Neural cell (in vitro differentiated cells): ENCODE results near the gene E2F4. TPM values are rescaled to one million over a fixed set of nuclear protein-coding genes. Genes with fewer than 3 reads are reported as not detected.

Source experiments
- H2AFZ ChIP-seq: fragments of 200-600, 300-800 bp; sonication (generic), shearing (Covaris generic); 2 replicates; pipeline ENCODE4 v1.6.0; 2014; ENCODE audit warnings: low read depth, mild to moderate bottlenecking, antibody characterized with exemption, low read length, moderate library complexity
- H3F3A ChIP-seq: fragments of 200-600 bp; shearing (Covaris generic); 2 replicates; pipeline ENCODE4 v1.6.1; 2016; ENCODE audit warnings: mild to moderate bottlenecking, moderate library complexity, mixed read lengths, antibody characterized with exemption, low read length; ENCODE audit not compliant: insufficient read depth, poor library complexity, severe bottlenecking
- H3K27ac ChIP-seq: fragments of 200-600, 300-800 bp; sonication (generic), shearing (Covaris generic); 2 replicates; pipeline ENCODE4 v1.5.1; 2014; ENCODE audit warnings: mild to moderate bottlenecking, low read length, moderate library complexity
- H3K27me3 ChIP-seq: fragments of 300-800, 200-600 bp; sonication (generic), shearing (Covaris generic); 2 replicates; pipeline ENCODE4 v1.6.0; 2014; ENCODE audit warnings: mild to moderate bottlenecking, low read depth, low read length, moderate library complexity; ENCODE audit not compliant: insufficient read depth
- H3K36me3 ChIP-seq: fragments of 300-800, 200-600 bp; sonication (generic), shearing (Covaris generic); 2 replicates; pipeline ENCODE4 v1.5.1; 2014; ENCODE audit warnings: mild to moderate bottlenecking, antibody characterized with exemption, low read length, moderate library complexity; ENCODE audit not compliant: insufficient read depth
- H3K4me2 ChIP-seq: fragments of 300-800, 200-600 bp; sonication (generic), shearing (Covaris generic); 2 replicates; pipeline ENCODE4 v1.6.0; 2014; ENCODE audit warnings: mild to moderate bottlenecking, low read length
- H3K4me3 ChIP-seq: fragments of 300-800, 200-600 bp; sonication (generic), shearing (Covaris generic); 2 replicates; pipeline ENCODE4 v1.5.1; 2014; ENCODE audit warnings: mild to moderate bottlenecking, low read length, moderate library complexity
- H3K79me2 ChIP-seq: fragments of 200-600 bp; shearing (Covaris generic); replicated peaks from 2 replicates; pipeline ENCODE4 v1.6.0; 2014; ENCODE audit warnings: mild to moderate bottlenecking, low read length, moderate library complexity; ENCODE audit not compliant: insufficient read depth
- H3K9ac ChIP-seq: fragments of 300-800, 200-600 bp; sonication (generic), shearing (Covaris generic); 2 replicates; pipeline ENCODE4 v1.6.1; 2016; ENCODE audit warnings: mild to moderate bottlenecking, low read length, mixed read lengths
- H3K9me2 ChIP-seq: fragments of 200-600 bp; shearing (Covaris generic); 2 replicates; pipeline ENCODE4 v1.6.1; 2016; ENCODE audit warnings: mild to moderate bottlenecking, low read length, mixed read lengths; ENCODE audit not compliant: insufficient read depth
- H3K9me3 ChIP-seq: fragments of 200-600, 300-800 bp; sonication (generic), shearing (Covaris generic); 2 replicates; pipeline ENCODE4 v1.6.1; 2016; ENCODE audit warnings: mild to moderate bottlenecking, mixed run types, low read length, moderate library complexity, mixed read lengths
- H4K20me1 ChIP-seq: fragments of 200-600 bp; shearing (Covaris generic); 2 replicates; pipeline ENCODE4 v1.6.1; 2016; ENCODE audit warnings: mild to moderate bottlenecking, mixed run types; ENCODE audit not compliant: insufficient read depth
- EP300 ChIP-seq: fragments of 450-650 bp; conservative IDR thresholded peaks from 2 replicates; pipeline ENCODE4 v1.6.1; 2014; ENCODE audit warnings: antibody characterized with exemption, mild to moderate bottlenecking, moderate library complexity; ENCODE audit not compliant: poor library complexity, severe bottlenecking
- EZH2 ChIP-seq: fragments of 200-600, 300-800 bp; shearing (Covaris generic), sonication (generic); IDR thresholded peaks from 2 replicates; pipeline ENCODE4 v1.6.1; 2014; ENCODE audit warnings: antibody characterized with exemption, low read length, borderline replicate concordance, mild to moderate bottlenecking; ENCODE audit not compliant: insufficient read depth, poor library complexity, severe bottlenecking
- MXI1 ChIP-seq: fragments of 450-650 bp; conservative IDR thresholded peaks from 2 replicates; pipeline ENCODE4 v1.6.1; 2014; ENCODE audit warnings: antibody characterized with exemption, mild to moderate bottlenecking; ENCODE audit not compliant: poor library complexity, severe bottlenecking
- POLR2AphosphoS5 ChIP-seq: IDR thresholded peaks from 2 replicates; pipeline ENCODE4 v1.6.1; 2012
- RAD21 ChIP-seq: fragments of 450-650 bp; conservative IDR thresholded peaks from 2 replicates; pipeline ENCODE4 v1.6.1; 2014; ENCODE audit warnings: antibody characterized with exemption, mild to moderate bottlenecking, moderate library complexity
- REST ChIP-seq: IDR thresholded peaks from 2 replicates; pipeline ENCODE4 v1.6.1; 2012; ENCODE audit warnings: borderline replicate concordance
- SMC3 ChIP-seq: fragments of 450-650 bp; conservative IDR thresholded peaks from 2 replicates; pipeline ENCODE4 v1.6.1; 2014; ENCODE audit warnings: antibody characterized with exemption, mild to moderate bottlenecking, moderate library complexity; ENCODE audit not compliant: poor library complexity
- TAF1 ChIP-seq: IDR thresholded peaks from 2 replicates; pipeline ENCODE4 v1.6.1; 2012; ENCODE audit warnings: low read depth
- polyA plus RNA-seq: library from polyadenylated mRNA; depleted of rRNA; stranded (reverse); fragments of >200 nt; gene quantifications from 2 replicates; pipeline ENCODE4 v1.2.3, GENCODE V29; 2014
- TF ChIP-seq, protein P1 (sequence below): fragments of 450-650 bp; IDR thresholded peaks from 2 replicates; pipeline ENCODE4 v1.5.1; 2014; ENCODE audit warnings: antibody characterized with exemption, mild to moderate bottlenecking, moderate library complexity; ENCODE audit not compliant: poor library complexity, severe bottlenecking

E2F4 gene
- polyA plus RNA-seq, 1 donor from 2014 or later = 112 TPM

GRCh38 chr16:67157892-67158635 lies 33.9 kb upstream of the E2F4 start:
- no peak overlapping the region for H3K27ac ChIP-seq
- H3F3A ChIP-seq = no peaks in the 10 kb centered on the region
- H3K27me3 ChIP-seq = peaks cover 100% of the 10 kb centered on the region
- H4K20me1 ChIP-seq = no peaks in the 10 kb centered on the region
- H3K9me3 ChIP-seq = no peaks in the 10 kb centered on the region
- no peak overlapping the region for H3K4me3 ChIP-seq
- no peak overlapping the region for H2AFZ ChIP-seq
- H3K36me3 ChIP-seq = no peaks in the 10 kb centered on the region
- H3K9ac ChIP-seq = no peak overlapping the region
- no peaks in the 10 kb centered on the region for H3K9me2 ChIP-seq
- H3K79me2 ChIP-seq = no peaks in the 10 kb centered on the region
- no peak overlapping the region for H3K4me2 ChIP-seq
- TF ChIP-seq SMC3 = no peak
- TF ChIP-seq POLR2AphosphoS5 = no peak
- TF ChIP-seq REST = no peak
- no peak for TF ChIP-seq MXI1
- no peak for TF ChIP-seq RAD21
- no peak for TF ChIP-seq TAF1
- TF ChIP-seq EZH2 = no peak
- TF ChIP-seq, protein P1, sequence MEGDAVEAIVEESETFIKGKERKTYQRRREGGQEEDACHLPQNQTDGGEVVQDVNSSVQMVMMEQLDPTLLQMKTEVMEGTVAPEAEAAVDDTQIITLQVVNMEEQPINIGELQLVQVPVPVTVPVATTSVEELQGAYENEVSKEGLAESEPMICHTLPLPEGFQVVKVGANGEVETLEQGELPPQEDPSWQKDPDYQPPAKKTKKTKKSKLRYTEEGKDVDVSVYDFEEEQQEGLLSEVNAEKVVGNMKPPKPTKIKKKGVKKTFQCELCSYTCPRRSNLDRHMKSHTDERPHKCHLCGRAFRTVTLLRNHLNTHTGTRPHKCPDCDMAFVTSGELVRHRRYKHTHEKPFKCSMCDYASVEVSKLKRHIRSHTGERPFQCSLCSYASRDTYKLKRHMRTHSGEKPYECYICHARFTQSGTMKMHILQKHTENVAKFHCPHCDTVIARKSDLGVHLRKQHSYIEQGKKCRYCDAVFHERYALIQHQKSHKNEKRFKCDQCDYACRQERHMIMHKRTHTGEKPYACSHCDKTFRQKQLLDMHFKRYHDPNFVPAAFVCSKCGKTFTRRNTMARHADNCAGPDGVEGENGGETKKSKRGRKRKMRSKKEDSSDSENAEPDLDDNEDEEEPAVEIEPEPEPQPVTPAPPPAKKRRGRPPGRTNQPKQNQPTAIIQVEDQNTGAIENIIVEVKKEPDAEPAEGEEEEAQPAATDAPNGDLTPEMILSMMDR = no peak
- TF ChIP-seq EP300 = no peak

DNA sequence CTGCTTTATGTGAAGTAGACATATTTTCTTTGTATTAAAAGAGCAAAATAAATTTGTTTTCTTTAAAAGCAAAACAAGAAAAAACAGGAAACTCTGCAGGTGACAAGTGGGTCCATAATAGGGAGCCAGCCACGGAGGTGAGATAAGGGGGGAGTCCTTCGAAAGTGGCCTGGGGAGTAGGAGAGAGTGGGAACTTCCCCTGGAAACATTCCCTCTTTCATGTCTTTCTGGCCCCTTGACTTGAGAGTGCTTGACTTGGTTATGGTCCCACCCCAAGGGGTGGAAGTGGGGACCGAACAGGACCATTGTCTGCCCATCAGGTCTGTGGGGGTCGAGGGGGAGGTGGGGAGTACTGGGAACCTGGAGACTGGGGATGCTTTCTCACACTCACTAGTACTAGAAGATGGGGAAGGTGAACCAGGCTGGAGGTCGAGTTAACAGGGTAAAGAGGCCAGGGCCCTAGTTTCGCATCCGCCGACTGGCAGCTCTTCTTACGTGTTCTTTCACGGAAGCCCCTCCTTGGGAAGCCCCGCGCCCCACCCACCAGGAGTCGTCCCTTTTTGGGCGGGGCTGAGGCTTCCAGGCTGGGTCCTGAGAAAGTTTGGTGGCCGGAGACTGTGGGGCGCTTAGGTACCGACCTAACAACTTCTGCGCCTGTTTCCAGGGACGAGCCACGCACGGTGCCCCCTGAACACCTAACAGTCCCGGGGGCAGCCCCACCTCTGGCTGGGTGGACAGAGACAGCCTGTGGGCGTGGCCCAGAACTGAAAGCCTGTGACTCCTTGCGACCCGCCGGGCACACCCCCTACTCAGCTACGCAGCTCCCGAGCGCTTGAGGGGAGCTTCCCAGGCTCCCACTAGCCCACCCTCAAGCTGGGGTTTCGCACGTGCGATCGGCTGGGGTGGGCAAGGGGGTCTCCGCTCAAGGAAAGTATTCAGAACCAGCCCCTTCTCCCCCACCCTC lies 33.0 kb upstream of the E2F4 start:
- no peak overlapping the region for H2AFZ ChIP-seq
- peaks cover 100% of the 10 kb centered on the region for H3K27me3 ChIP-seq
- H3K36me3 ChIP-seq = no peaks in the 10 kb centered on the region
- no peak overlapping the region for H3K4me2 ChIP-seq
- no peaks in the 10 kb centered on the region for H3K79me2 ChIP-seq
- H4K20me1 ChIP-seq = no peaks in the 10 kb centered on the region
- H3K9me3 ChIP-seq = no peaks in the 10 kb centered on the region
- no peak overlapping the region for H3K9ac ChIP-seq
- TF ChIP-seq TAF1 (no peak), REST (no peak), POLR2AphosphoS5 (no peak), EP300 (no peak), MXI1 (no peak), RAD21 (no peak)
- TF ChIP-seq, protein P1 = no peak
- H3F3A ChIP-seq = no peaks in the 10 kb centered on the region
- H3K27ac ChIP-seq = no peak overlapping the region
- no peaks in the 10 kb centered on the region for H3K9me2 ChIP-seq
- peak overlapping the region; percentile 66 for H3K4me3 ChIP-seq
